ENCODE results near the gene PDPK1.
A peak's percentile ranks its signal among the peaks of the same experiment; 100 is the strongest.
"Not testable (repeated sequence)": the region's sequence is repeated elsewhere in the genome, so short reads cannot be mapped to it uniquely, and the experiment has no call there.

The PDPK1 gene

DNA sequence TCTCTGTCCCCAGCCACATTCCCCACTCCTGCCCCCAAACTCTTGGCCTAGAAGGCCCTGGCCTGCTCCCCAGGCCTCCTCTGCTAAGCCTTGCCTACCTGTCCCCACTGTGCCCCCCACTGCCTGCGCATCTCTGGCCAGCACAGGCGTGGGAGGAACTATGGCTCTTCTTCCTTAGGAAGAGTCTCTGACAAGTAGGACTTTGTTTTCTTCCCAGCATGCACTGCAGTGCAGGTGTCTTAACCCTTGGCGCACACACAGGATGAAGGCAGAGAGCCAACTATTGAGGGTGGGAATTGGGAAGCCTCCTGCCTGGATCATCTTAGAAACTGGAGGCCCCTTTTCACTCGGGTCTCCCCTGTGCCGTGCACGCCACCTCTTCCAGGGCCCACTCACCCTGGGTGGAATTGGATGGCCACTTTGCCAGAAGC is 14.0 kb upstream of the PDPK1 start:
- DNase-seq (ENCODE audit: low read depth), result no peak

DNA sequence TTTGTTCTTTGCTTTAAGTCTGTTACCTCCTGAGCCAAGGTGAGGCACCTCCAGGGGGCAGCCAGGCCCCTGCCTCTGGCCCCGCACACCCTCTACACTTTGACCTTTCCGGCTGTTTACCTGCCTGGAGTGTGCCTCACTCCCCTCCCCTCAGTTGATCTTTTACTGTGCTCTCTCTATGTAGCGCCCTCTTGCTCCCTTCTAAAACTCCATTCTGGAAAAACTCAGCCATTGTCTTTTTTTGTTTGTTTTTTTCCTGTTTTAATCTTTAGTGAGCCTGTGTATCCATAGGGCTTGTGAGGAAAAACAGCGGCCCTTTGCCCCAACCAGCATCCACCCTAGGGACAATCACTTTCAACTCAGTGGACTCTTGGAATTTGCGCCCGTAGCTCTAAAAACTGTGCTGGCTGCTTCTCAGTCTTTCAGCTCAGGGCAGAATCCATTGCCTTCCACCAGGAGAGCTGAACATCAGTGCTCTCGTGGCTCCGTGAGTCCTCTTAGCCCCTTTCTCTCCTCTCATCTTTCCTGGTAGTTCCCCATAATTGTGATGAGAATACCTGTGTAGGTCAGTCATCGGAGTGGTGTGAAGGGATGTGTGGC is 13.4 kb upstream of the PDPK1 start:
- no peak for DNase-seq (ENCODE audit: low read depth)

DNA sequence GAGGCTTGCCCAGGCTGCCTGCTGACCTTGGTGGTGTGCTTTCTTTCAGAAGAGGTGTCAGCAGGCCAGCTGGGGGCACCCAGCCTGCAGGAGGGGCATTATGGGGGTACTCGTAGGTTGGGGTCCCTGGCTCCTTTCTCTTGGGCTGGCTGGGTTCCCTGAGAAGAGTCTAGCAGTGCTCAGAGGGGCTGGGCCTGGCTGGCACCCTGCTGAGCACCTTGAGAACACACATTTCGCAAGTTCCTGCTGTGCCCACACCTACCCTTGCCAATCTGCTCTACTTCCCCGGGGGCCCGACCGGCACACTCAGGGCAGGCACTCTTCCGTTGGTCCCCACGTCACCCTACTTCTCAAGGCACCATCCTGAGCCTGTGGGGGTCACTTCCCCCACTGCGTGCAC is 11.7 kb upstream of the PDPK1 start:
- no peak for DNase-seq (ENCODE audit: low read depth)

DNA sequence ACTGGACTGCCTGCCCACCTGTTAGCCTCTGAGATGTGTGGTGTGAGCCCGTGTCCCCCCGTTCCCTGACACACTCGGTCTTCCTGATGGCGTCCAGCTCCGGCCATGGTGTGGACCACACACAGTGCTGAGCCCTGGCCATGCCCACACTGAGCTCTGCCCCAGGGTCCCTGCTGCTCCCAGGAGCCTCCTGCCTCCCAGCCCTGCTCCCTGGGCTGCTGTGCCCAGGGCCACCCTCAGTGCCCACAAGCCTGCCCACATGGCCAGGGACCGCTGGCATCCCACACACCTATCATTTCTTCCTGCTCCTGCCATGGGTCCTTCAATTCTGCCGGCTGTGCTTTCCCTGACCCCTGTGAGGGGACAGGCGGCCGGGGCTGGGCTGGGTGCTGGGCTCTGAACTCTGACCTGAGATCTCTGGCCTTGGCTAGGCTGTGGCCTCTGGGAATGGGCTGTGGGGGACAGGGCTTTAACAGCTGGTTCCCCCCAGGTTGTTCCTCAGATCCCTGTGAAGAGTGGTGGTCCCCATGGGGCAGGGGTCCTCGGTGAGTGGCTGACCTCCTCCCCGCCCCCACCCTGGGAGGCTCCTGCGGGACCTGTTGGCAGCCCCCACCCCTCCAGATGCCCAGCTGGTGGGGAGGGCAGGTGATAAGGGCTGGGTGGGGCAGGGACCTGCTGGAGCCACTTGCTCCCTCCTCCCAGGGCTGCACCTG is 10.6 kb upstream of the PDPK1 start:
- no peak for DNase-seq (ENCODE audit: low read depth)

DNA sequence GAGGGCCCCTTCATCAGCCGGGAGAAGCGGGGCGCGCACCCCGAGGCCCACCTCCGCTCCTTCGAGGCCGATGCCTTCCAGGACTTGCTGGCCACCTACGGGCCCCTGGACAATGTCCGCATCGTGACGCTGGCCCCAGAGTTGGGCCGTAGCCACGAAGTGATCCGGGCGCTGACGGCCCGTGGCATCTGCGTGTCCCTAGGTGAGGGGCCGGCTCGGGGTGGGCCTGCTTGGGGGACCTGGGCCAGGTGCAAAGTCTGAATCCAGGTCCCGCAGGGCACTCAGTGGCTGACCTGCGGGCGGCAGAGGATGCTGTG is 10.1 kb upstream of the PDPK1 start:
- no peak for DNase-seq (ENCODE audit: low read depth)

DNA sequence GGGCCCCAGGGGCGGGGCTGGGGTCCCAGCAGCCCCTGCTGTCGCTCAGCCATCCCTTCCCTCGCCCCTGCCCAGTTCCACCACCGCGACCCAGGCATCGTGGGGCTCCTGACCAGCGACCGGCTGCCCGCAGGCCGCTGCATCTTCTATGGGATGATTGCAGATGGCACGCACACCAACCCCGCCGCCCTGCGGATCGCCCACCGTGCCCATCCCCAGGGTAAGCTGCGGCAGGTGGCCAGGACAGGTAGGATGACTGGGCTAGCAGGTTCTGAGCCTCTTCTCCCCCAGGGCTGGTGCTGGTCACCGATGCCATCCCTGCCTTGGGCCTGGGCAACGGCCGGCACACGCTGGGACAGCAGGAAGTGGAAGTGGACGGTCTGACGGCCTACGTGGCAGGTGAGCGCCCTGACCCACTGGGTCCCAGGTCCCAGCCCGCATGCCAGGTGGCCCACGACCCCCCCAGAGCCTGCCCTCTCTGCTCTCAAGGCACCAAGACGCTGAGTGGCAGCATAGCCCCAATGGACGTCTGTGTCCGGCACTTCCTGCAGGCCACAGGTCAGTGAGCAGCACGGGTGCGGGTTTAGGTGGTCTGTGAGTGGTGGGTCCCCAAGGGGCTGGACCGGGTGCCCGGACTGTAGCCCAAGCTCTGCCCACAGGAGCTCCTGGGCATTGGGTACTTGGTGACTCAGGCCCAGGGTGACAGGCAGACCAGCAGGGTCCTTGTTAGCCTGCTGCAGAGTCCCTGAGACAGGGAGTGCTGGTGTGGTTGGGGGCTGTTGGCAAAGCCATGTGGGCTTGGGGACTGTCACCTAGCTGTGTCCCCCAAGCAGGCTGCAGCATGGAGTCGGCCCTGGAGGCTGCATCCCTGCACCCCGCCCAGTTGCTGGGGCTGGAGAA is 9.4 kb upstream of the PDPK1 start:
- no peak for DNase-seq (ENCODE audit: low read depth)

DNA sequence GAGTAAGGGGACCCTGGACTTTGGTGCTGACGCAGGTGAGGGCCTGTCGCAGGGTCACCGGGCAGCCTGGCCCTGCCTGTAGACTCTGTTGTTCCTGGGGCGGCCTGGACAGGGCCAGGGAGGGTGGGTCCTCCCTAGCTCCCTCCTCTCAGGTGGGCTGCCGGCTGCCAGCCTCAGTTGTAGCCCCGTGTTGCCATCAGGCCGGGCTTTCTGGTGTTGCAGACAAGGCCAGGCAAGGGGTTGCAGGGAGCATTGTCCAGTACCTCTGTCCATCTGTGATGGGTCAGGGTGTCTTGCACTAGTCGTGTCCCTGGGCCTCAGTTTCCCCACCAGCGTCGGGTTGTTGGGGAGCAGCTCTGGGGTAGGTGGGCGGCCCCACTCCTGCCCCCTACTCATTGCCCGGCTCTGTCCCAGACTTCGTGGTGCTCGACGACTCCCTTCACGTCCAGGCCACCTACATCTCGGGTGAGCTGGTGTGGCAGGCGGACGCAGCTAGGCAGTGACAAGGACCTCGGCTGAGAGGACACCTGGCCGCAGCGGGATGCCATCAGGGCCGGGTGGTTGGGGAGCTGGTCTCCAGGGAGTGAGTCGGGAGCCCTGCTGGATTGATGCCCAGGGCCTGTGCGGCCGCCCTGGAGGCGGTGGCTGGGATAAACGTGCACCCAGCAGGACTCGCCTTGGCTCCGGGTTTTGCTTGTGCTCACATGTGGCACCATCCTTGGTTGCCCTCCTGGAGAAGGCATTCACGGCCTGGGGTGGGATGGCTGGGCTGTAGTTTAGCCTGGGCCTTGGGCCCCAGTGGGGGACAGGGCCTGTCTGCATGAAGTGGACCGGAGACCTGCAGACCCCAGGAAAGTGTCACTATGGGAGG is 8.5 kb upstream of the PDPK1 start:
- DNase-seq (ENCODE audit: low read depth), result no peak

DNA sequence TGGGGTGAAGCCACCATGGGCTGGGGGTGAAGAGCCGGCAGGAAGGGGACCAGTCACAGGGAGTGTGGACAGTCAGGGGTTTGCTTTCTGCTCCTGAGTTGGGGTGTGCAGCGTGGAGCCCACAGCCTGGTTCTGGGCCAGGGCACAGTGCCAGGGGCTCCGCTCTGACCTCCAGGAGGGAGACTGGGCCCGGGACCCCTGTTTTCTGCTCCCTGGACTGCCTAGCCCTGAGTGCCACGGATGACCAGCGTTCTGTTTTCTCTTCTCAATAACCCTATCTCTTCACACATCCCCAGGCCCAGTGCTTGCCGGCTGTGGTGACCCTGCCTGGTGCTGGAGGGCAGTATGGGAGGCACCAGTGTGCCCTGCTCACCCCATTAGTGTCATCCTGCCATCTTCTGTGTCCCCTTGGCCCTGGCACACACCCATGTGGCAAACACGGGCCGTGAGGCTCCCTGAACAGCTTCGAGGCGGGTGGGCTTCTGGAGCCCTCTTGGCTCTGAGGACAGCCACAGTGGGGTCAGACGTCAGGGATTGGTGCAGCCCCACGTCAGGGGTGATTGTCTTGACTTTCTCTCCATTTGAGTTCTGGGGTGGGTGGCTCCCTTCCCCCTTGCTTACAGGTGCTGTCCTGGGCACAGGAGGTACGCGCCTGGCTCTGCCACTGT is 7.7 kb upstream of the PDPK1 start:
- DNase-seq (ENCODE audit: low read depth), result no peak

DNA sequence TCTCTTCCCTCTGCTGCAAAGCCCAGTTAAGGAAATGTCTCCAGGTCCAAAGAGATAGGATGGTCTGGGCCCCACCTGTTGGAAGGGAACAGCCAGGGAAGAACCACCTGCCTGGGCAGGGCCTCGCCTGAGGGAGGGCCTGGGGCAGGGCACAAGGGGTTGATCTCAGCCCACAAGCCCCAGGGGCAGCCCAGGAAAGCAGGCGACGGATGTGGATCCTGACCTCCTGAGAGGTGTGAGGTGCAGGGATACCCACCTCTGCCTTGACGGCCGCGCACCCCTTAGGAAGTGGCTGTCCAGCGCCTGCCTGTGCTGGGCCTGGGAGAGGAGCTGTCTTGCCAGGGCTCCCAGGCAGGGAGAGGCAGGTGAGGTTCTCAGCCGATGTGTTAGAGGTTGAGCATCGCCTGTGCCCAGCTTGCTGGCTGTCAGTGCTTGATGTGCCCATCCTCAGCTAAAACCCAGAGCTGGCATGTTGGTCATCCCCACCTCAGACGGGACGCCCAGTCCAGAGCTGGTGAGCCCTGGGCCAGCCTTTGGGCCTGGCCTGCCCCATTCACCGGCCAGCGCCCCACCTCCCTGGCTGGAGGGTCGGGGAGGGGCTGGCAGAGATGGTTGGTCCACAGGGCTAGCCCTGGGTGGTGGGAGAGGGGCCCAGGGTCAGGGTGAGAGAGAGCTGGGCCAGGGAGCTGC is 7.0 kb upstream of the PDPK1 start:
- DNase-seq (ENCODE audit: low read depth), result no peak

DNA sequence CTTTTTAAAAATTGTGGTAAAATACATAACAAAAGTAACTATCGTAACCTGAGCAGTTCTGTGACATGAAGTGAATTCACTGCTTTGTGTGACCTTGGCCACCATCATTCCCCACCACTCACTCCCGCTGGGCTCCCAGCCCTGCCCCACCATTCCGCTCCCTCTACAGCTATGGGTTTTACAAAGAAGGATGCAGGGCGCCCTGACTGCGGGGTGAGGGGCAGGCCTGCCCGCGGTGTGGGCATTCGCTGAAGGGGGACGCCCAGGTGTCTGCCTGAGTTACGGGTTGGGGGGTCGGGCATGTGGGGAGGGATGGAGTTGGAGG is 6.5 kb upstream of the PDPK1 start, which contains the start of gene CEMP1:
TSS of gene CEMP1 (minus strand) at position 38 of the 325 bp plus-strand sequence. CDS start 335 bp downstream, outside the sequence.
- no peak for DNase-seq (ENCODE audit: low read depth)

DNA sequence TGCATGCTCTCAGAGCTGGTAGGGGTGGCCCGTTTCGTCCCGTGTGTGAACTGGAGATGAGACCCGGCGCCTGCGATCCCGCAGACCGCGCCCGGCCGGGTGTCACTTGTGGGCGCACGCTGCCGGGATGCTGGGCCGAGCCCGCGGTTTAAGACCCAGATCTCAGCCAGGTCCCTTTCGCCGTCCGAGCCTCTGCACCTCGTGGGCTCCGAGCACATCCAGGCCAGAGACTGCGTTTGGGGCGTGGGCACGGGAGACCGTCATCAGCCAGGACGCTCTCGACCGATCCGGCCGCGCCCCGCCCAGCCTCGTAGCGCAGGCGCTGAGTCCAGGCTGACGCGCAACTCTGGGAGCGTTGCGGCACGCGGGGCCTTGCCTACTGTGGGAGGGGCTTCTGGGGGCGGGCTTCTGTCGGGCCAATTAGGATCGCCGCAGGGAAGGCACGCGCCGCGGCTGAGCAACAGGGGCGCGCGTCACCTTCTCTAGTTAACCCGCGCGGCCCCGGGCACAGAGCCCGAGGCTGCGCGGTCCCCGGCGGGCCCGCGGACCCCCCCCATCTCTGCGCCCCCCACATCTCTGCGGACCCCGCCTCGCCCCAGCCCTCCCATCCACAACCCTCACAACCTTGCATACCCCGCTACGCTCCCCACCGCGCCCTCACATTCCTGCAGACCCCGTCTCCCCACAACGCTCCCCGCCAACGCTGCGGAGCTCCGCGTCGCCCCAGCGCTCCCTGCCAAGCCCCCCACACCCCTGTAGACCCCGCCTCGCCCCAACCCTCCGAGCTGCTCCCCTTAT is 5.9 kb upstream of the PDPK1 start:
- peak; percentile 87 for DNase-seq (ENCODE audit: low read depth)

DNA sequence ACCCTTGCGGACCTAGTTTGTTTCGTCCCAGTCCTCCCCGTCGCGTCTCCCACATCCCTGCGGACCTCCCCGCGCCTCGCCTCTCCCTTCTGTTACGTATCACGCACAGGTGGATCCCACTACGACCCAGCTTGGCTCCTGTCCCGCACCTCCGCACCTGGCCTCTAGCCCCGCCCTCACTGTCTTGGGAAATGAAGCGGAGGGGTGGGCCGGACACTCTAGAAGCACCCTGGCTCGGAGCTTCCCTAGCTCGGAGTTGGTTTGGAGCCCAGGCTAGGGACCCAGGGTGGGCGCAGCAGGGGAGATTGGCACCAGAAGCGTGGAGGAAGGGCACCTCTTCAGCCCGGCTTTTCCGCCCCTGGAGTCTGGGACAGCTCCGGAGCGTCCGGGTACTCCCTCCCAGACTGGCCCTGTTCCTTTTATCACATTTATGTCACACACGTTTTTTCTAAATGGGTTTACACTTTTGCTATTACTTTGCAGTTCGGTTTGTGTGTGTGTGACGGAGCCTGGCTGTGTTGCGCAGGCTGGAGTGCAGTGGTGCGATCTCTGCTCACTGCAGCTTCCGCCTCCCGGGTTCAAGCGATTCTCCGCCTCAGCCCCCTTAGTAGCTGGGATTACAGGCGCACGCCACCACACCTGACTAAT is 5.2 kb upstream of the PDPK1 start:
- no peak for DNase-seq (ENCODE audit: low read depth)

DNA sequence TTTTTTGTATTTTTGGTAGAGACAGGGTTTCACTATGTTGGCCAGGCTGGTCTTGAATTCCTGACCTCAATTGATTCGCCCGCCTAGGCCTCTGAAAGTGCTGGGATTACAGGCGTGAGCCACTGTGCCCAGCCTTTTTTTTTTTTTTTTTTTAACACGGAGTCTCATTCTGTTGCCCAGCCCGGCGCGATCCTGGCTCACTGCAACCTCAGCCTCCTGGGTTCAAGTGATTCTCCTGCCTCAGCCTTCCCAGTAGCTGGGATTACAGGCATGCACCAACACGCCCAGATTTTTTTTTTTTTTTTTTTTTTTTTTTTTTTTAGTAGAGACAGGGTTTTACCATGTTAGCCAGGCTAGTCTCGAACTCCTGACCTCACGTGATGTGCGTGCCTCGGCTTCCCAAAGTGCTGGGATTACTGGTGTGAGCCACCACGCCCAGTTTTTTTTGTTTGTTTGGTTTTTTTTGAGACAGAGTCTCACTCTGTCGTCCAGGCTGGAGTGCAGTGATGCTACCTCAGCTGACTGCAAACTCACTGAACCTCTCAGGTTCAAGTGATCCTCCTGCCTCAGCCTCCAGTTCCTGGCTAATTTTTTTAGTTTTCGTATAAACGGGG is 4.6 kb upstream of the PDPK1 start:
- not testable (repeated sequence) for DNase-seq (ENCODE audit: low read depth)

DNA sequence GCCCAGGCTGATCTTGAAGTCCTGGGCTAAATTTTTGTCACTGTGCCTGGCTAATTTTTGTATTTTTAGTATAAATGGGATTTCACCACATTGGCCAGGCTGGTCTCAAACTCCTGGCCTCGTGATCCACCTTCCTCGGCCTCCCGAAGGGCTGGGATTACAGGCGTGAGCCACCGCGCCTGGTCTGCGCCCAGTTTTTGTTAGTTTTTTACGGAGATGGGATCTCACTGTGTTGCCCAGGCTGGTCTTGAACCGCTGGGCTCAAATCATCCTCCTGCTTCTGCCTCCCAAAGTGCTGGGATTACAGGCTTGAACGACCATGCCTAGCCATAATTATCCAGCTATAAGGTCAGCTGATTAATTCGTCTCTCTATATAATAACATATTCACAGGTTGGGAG is 3.9 kb upstream of the PDPK1 start:
- no peak for DNase-seq (ENCODE audit: low read depth)

DNA sequence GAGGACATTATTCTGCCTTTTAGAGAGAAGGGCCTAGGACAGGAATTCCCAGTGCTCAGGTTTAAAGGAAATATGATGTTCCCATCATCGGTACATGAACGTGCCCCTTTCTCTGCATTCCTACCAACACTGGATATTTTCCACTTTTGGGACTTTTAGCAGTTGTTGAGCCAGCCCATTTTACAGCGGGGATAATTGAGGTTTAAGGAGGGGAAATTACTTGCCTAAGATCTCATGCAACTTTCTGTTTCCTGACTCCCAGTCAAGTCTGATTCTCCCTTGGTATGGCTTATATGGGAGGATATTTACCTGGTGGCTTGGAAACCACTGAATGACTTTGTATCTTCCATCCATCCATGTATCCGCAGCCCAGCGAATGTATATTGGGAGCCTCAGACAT is 3.5 kb upstream of the PDPK1 start:
- not testable (repeated sequence) for DNase-seq (ENCODE audit: low read depth)

DNA sequence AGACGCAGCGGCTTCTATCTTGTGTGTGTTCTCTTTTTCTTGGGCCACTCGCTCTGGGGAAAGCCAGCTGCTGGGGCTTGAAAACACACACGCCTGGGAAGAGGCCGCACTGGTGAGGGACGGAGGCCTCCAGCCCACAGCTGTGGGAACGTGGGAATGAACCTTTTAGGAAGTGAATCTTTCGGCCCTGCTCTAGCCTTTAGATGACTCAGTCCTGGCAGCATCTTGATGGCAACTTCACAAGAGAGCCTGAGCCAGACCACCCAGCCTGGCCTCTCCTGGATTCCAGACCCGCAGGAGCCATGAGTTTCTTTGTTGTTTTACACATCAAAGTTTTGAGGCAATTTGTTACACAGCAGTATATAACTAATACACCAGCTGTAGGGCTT is 2.2 kb upstream of the PDPK1 start:
- DNase-seq (ENCODE audit: low read depth), result no peak

DNA sequence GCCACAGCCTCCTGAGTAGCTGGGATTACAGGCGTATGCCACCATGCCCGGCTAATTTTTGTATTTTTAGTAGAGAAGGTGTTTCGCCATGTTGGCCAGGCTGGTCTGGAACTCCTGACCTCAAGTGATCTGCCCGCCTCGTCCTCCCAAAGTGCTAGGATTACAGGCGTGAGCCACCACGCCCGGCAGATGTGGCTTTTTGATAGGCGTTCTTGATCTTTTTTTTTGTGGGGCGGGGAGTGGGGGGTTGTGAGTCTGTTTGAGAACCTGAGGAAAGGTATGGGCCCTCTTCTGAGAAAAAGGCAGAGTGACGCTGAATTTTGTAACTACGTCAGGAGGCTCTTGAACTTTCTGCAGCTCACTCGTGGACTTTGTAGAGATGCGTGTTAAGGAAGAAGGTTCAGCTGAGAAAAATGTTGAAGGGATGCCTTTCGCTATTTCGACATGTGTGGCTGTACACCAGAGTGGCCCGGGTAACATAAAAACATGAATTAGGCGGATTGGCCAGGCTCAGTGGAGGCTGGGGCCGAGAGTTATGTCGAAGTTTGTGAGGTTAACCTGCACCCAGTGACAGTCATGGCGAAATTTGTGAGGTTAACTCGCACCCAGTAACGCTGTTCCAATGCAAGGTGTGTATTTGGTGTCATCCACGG is 1.5 kb downstream of the PDPK1 start:
- not testable (repeated sequence) for DNase-seq (ENCODE audit: low read depth)

DNA sequence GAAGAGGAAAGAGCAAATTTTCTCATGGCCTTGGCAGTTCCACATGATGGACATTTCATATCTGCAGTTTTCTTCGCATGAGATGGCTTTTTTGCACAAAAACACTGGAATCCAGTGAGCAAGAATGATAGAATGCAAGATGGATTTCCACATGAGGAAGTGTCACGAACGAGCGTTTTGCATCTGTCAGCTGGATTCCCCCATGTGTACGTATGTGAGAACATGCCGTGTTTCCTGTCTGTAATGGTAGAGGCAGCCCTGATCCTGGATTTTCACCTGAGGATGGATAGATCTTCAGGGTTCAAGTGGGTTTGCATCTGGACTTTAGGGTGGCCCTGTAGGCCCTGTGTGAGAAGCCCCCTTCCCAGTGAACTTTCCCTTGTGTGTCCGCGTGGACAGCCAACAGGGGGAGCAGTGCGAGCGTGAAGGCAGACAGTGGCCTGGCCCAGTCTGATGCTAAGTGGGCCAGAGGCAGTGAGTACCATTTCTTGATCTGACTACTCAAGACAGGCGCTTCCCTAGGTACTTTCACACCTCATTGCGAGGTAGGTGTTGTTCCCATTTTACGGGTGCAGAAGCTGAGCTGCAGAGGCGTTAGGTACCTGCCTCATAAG is 2.1 kb downstream of the PDPK1 start:
- DNase-seq (ENCODE audit: low read depth), result not testable (repeated sequence)

Measured in CMK (cell line).